GM19324 (cell line): ENCODE measurements around the gene CYB5R4.
A peak's percentile ranks its signal among the peaks of the same experiment; 100 is the strongest.
"Not testable (repeated sequence)": the region's sequence is repeated elsewhere in the genome, so short reads cannot be mapped to it uniquely, and the experiment has no call there.

Experiments
- ATAC-seq: cut with Tn5 transposase; IDR thresholded peaks from one replicate; pipeline ENCODE4 v1.9.1; 2021; ENCODE audit warnings: mild to moderate bottlenecking, moderate library complexity; ENCODE audit not compliant: unreplicated experiment, low FRiP score

The CYB5R4 gene

GRCh38 chr6:83907623-83908390 is 48.3 kb downstream of the CYB5R4 start:
- ATAC-seq, result not testable (repeated sequence)

GRCh38 chr6:83908813-83909212 is 49.3 kb downstream of the CYB5R4 start:
- ATAC-seq, result no peak

DNA sequence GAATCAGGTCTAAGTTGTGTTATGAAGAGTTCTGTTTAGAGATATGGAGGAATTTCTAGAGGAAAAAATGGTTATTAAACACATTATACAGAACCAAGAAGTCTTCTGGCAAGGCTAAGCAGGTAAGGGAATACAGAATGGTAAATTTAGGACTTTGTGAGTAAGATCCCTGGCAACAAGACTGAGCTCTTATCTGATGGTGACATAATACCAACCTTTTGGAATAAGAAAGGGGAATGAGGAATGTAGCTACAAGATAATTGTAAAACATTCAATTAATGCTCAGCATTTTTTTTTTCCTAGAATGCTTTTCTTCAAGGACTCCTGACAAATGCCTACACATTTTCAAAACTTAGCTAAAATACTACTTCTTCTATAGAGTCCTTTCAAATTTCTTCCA is 51.8 kb downstream of the CYB5R4 start:
- no peak for ATAC-seq

GRCh38 chr6:83914953-83915352 is 55.5 kb downstream of the CYB5R4 start:
- no peak for ATAC-seq

DNA sequence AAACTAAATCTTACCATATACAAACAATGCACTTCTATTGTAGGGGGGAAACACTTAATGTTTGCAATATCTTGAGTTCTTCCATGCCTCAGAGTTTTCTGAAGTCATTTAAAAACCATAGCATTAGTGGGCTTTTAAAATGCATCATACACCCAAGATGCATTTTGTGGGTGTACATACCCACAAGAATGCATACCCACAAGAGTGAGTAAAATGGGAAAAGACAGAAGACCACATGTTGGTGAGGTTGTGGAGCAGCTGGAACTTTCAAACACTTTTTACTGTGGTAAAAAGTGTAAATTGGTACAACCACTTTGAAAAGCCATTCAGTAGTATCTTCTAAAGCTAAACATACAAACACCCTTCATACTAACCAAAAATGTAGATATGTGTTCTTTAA is 57.5 kb downstream of the CYB5R4 start:
- no peak for ATAC-seq

DNA sequence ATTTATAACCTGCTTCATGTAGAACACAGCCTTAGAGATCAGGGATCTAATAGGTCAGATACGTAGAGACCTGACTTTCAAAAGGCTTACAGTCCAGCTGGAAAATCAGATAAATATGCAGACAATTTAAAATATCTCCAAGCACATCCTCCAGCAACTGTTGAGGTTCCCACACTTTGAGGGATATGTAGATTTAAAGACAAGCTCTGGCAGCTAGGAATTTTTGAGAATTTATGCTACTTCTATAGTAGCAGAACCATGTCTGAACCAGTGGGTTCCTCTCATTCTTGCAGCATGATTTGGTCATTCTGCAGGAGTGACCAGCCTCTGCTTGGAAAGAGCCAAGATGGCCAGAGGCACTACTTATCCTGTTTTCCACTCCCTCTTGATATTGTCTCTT is 60.5 kb downstream of the CYB5R4 start:
- no peak for ATAC-seq

DNA sequence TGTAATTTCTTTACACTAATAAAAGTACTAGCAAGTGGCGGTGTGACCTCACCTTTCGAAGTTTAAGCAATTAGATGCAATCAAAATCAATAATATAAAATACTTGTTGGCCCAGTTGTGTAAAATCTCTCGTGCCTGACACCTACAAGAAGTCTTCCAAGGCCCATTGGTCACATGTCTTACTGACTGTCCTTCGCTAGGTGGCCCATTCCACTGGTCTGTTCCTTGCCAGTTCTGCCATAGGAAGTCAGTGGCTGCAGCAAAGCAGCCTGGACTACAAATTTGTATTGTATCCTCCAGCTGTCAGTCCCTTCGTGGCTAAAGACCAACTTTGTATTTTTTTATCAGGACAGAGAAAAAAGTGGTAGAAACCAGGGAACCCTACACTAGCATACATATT is 61.8 kb downstream of the CYB5R4 start:
- ATAC-seq, result no peak

DNA sequence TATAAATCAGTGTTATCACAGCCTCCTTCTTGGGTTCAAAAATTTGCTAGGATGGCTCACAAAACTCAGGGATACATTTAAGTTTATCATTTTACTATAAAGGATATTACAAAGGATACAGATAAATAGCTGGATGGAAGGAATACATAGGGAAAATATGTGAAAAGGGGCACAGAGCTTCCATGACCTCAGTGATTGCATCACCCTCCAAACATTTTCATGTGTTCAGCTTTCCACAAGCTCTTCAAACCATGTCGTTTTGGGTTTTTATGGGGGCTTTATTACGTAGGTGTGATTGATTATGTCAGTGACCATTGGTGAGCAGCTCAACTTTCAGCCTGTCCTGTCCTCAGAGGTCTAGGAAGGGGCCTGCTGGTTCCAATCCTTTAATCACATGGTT is 68.0 kb downstream of the CYB5R4 start:
- ATAC-seq, result no peak

DNA sequence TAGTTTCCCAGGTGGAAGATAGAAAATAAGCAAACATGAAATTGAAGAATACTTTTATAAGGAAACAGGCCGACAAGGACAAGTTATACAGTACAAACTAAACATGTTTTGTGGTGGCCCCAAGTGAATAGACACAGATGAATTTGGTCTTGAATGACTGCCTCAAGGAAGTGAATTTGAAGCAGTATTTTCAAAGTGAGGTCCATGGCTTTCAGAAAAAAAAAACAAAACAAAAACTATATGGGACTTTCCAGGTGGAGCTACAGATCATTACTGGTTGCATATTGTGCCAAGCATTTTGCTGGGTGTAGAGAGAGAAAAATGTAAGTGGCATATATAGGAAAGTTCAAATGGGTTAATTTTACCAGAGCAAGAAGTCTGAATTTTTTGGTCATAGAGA is 68.8 kb downstream of the CYB5R4 start:
- ATAC-seq, result no peak

GRCh38 chr6:83946201-83946833 is 86.8 kb downstream of the CYB5R4 start:
- ATAC-seq, result not testable (repeated sequence)

GRCh38 chr6:83947983-83948382 is 88.5 kb downstream of the CYB5R4 start:
- ATAC-seq, result not testable (repeated sequence)

DNA sequence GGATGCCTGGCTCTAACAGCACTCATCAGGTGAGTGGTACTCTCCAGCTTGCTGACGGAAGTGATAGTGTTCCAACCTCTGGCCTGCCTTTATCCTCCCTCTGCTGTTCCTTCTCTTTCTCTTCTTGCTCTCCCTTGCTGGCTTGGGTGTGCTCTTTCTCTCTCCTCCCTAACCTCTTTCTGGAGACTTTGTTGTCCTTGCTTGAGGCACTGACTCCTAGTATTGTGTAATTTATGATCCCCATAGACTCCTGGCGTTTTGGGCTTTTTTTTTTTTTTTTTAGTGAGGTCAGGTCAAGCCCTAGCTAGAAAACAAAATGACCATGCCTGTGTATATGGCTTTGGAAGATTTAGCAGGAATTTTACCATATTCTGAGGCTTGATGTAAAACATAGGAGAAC is 89.4 kb downstream of the CYB5R4 start:
- ATAC-seq, result no peak

GRCh38 chr6:83951423-83951822 is 91.9 kb downstream of the CYB5R4 start:
- ATAC-seq, result not testable (repeated sequence)

GRCh38 chr6:83952830-83953229 is 93.3 kb downstream of the CYB5R4 start:
- no peak for ATAC-seq

- ATAC-seq, result no peak
Observed at GRCh38 chr6:83954371-83954770, 94.9 kb downstream of the CYB5R4 start.

DNA sequence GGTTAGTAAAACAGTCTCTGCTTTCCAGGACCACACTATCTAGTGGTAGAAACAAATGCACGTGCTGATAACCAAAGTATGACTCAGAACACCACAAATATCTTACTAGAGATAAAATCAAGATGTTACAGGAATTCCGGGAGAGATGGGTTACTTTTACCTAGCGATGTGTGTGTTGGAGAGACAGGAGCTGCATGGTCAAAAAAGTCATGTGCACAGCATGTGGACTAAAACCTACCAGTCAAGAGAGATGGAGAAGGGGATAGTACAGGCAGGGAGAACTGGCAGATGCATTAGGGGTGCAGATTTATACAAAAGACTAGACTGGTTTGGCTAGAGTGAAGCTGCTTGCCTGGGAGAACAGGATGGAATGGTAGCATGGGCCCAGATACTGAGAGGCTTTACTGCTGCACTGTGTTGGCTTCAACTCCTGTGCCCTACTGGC is 98.8 kb downstream of the CYB5R4 start:
- no peak for ATAC-seq

DNA sequence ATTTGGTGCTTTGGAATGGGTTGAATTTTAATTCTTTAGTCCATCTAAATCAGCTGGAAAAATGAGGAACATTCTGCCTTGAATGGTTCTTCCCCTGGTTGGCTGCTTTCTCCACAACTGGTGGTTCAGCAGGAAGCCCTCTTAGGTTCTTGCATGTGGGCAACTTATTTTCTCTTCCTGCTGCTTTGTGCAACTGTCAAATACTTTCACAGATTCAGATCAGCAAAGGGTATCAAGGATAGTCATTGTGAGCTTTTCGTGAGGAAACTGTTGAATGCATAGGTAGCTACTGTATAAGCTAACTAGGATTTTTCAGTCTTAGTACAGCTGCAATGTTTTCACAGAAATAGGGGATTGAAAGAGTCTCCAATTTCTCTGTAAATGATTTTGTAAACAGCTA is 101.2 kb downstream of the CYB5R4 start:
- no peak for ATAC-seq

DNA sequence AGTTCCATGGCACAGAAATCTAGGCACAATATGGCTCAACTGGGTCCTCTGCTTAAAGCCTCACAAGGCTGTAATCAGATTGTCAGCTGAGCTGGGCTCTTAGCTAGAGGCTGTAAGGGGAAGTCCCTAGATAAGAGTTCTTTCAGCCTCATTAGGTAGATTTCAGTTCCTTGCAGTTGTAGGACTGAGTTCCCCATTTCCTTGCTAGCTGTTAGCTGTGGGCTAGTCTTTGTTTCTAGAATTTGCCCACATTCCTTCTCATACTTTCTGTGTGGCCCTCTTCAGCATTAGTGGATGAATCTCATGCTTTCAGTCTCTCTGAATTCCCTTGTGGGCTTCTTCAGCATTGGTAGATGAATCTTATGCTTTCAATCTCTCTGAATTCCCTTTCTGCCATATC is 103.1 kb downstream of the CYB5R4 start:
- peak; percentile 80 for ATAC-seq

DNA sequence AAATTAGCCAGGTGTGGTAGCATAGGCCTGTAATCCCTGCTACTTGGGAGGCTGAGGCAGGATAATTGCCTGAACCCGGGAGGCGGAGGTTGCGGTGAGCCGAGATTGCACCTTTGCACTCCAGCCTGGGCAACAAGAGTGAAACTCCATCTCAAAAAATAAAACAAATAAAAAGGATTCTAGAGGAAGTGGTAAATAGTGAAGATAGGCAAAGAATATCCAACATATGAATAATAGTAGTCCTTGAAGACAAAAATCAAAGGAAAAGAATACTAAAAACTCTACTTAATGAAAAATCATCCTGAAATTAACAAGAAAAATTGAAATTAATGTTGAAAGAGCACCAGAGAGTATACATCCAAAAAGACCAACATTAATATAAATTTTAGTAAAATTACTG is 107.0 kb downstream of the CYB5R4 start:
- ATAC-seq, result no peak

DNA sequence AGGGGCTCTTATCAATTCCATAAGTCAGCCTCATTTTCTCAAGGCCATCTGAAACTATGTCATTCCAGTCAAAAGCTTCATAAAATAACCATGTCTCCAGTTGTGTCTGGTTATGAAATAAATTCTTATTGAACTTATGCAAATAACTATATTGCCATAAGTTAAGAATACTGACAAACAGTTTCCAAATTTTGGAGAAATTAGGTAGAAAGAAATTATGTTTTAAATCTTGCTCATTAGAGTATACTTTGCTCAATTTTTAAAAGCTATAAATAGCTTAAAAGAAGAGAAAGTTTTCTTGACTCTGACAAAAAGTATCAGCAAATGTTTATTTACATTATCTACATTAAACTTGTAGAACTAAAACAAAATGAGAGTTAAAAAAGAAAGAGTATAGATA is 111.1 kb downstream of the CYB5R4 start:
- ATAC-seq, result no peak

DNA sequence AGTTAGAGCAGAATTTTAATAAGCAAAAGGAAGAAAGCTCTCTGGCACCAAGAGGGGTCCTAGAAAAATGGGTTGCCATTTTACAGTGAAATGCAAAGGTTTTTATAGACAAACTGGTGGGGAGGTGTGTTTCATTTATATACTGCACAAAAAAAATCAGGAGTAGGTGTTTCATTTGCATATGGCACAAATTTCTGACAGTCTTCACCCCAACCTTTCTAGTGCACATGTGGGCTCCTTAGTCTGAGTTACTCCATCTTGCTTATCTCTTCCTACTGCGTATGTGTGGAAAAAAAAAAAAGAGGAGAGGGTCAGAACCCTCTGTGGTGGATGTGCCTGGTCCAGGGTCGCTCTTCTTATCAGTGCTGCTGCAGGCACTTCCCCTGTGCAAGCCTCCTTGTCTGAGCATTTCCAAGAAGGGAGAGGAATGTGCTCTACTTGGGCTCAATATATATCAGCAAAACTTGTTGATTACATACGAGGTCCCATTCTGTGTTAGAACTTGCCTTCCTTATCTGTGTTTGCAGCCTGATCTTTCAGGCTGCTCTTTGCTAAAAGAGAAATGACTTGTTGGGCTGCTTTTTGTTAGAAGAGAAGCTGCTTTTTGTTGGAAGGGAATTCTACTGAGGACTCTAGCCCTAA is 115.0 kb downstream of the CYB5R4 start:
- ATAC-seq, result no peak
